Measurements from ENCODE around the gene KREMEN2. TPM values are rescaled to one million over a fixed set of nuclear protein-coding genes. Genes with fewer than 3 reads are reported as not detected.

Gene KREMEN2
- total and polyA plus RNA-seq, 2 of the 8 experiments (the other 6 are each of a cell fraction or from before 2014, with no cell fraction given): 6.6 to 7.0 TPM

GRCh38 chr16:2963723-2964474, at the start of gene KREMEN2 (continued):
- TF ChIP-seq ASH2L (IDR thresholded peaks at IDR 0.05; ENCODE audit: low read length) (peak; percentile 63), SIX5 (IDR thresholded peaks at IDR 0.05; ENCODE audit: low read depth, low read length) (no peak), NRF1 (IDR thresholded peaks at IDR 0.05; ENCODE audit: low read depth, low read length) (no peak), TEAD4 (IDR thresholded peaks at IDR 0.05; ENCODE audit: low read depth, low read length) (peak; percentile 91)
